ENCODE measurements around the gene ATG2A.

The ATG2A gene

GRCh38 chr11:64923944-64924909 is 7.2 kb upstream of the ATG2A start, which contains the start of gene PPP2R5B:
Gene PPP2R5B, plus strand, starts transcription at chr11:64924689. Its CDS starts 1,046 bp downstream, at chr11:64925735.
- DNase-seq, result peak; percentile 14

- DNase-seq, result no peak
Measured at GRCh38 chr11:64923151-64923661, 6.2 kb upstream of the ATG2A start.

GRCh38 chr11:64921384-64921783 is 4.4 kb upstream of the ATG2A start:
- DNase-seq, result no peak

GRCh38 chr11:64920124-64920523 is 3.1 kb upstream of the ATG2A start:
- no peak for DNase-seq

GRCh38 chr11:64919627-64920026 is 2.6 kb upstream of the ATG2A start:
- DNase-seq, result no peak

GRCh38 chr11:64918017-64918416 is 1.0 kb upstream of the ATG2A start:
- DNase-seq, result no peak

GRCh38 chr11:64917663-64917995 is 620 bp upstream of the ATG2A start:
- no peak for DNase-seq

- no peak for DNase-seq
Measured at GRCh38 chr11:64916040-64916774, 802 bp downstream of the ATG2A start.

- no peak for DNase-seq
Measured at GRCh38 chr11:64915376-64915887, 1.6 kb downstream of the ATG2A start.

GRCh38 chr11:64914123-64914522 is 2.9 kb downstream of the ATG2A start:
- DNase-seq, result no peak

- DNase-seq, result no peak
Measured at GRCh38 chr11:64913171-64913727, 3.8 kb downstream of the ATG2A start.

- no peak for DNase-seq
Measured at GRCh38 chr11:64911689-64912088, 5.3 kb downstream of the ATG2A start.

- no peak for DNase-seq
Measured at GRCh38 chr11:64911142-64911541, 5.9 kb downstream of the ATG2A start.

GRCh38 chr11:64910451-64911093 is 6.4 kb downstream of the ATG2A start:
- no peak for DNase-seq

GRCh38 chr11:64909653-64910343 is 7.2 kb downstream of the ATG2A start:
- DNase-seq, result no peak

GRCh38 chr11:64908766-64909165 is 8.2 kb downstream of the ATG2A start:
- no peak for DNase-seq

GRCh38 chr11:64906314-64906635 is 10.7 kb downstream of the ATG2A start:
- no peak for DNase-seq

GRCh38 chr11:64905516-64906313 is 11.3 kb downstream of the ATG2A start:
- no peak for DNase-seq

GRCh38 chr11:64903291-64903833 is 13.6 kb downstream of the ATG2A start:
- no peak for DNase-seq

- DNase-seq, result no peak
Measured at GRCh38 chr11:64902102-64902900, 14.7 kb downstream of the ATG2A start.

All from NCI-H1417 treated with DMSO at 0.1 percent for 48 hours (cell line).